GM12892 (cell line): Measurements from ENCODE around the gene TFAM.

Source experiments
- POLR2A ChIP-seq: IDR thresholded peaks from 2 replicates; pipeline ENCODE4 v1.6.1; 2011; ENCODE audit warnings: low read depth, low read length, control low read depth
- POLR2AphosphoS5 ChIP-seq: IDR thresholded peaks from 2 replicates; pipeline ENCODE4 v1.6.1; 2011; ENCODE audit warnings: low read depth, low read length, control low read depth
- TAF1 ChIP-seq: IDR thresholded peaks from 2 replicates; pipeline ENCODE4 v1.6.1; 2011; ENCODE audit warnings: low read depth, mild to moderate bottlenecking, control low read depth, low read length, borderline replicate concordance

- TF ChIP-seq POLR2AphosphoS5 = no peak
- no peak for TF ChIP-seq TAF1
- TF ChIP-seq POLR2A = no peak
Observed at GRCh38 chr10:58438340-58438871, 53.2 kb downstream of the TFAM start.
